SW480 (cell line): Measurements from ENCODE around the gene CCDC12.

Experiments
- DNase-seq: peaks from one replicate; pipeline ENCODE4 v3.0.0-alpha.2; 2016; ENCODE audit warnings: low spot score

Gene CCDC12

GRCh38 chr3:46955157-46955556 lies 21.4 kb downstream of the CCDC12 start:
- no peak for DNase-seq

- no peak for DNase-seq
Observed at GRCh38 chr3:46954178-46954577, 22.4 kb downstream of the CCDC12 start.

DNA sequence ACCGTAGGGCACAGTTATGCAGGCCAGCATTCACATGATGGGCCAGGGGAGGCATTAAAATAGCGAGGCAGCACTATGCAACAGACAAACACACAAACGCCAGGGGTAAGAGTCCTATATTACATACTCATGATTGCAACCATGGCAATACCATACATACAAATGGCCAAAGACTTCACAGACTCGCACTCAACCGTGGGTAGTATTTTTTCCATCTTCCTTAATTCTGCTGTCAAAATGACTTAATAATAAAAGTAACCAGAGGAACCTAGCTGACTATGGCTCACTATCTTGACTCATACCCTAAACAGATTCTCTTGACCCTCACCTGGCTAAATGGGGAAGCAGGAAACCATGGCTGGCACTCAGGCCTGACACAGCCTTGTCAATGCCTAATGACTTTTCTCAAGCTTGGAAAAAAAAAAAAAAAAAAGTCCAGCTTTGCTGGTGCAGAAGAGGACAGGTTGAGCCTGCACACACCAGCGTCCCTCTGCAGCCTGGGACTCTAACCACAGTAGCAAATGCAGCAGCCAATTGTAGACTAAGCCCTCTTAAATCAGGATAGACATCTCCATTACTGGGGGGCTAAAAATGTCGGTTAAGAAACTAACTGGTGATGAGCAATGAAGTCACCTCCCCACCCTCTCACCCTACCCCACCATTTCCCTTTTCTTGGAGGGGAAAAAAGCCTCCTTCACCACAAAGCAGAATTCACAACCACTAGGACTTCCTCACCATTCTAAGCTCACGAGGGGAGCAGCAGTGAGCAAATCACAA lies 23.1 kb downstream of the CCDC12 start:
- no peak for DNase-seq

GRCh38 chr3:46952813-46953212 lies 23.7 kb downstream of the CCDC12 start:
- DNase-seq, result no peak

- no peak for DNase-seq
Observed at GRCh38 chr3:46950650-46951241, 25.8 kb downstream of the CCDC12 start.

DNA sequence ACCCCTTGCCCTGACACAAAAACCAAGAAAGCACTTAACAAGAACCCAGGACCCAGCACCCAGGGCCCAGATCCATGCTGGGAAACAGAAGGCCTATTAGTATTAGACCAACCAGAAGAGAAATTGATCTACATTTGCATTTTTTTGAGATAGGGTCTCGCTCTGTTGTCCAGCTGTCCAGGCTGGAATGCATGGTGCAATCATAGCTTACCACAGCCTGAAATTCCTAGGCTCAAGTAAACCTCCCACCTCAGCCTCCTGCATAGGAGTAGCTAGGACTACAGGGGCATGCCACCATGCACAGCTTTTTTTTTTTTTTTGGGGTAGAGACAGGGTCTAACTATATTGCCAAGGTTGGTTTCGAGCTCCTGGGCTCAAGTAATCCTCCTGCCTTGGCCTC lies 26.4 kb downstream of the CCDC12 start:
- no peak for DNase-seq

- no peak for DNase-seq
Observed at GRCh38 chr3:46948830-46949671, 27.5 kb downstream of the CCDC12 start.

DNA sequence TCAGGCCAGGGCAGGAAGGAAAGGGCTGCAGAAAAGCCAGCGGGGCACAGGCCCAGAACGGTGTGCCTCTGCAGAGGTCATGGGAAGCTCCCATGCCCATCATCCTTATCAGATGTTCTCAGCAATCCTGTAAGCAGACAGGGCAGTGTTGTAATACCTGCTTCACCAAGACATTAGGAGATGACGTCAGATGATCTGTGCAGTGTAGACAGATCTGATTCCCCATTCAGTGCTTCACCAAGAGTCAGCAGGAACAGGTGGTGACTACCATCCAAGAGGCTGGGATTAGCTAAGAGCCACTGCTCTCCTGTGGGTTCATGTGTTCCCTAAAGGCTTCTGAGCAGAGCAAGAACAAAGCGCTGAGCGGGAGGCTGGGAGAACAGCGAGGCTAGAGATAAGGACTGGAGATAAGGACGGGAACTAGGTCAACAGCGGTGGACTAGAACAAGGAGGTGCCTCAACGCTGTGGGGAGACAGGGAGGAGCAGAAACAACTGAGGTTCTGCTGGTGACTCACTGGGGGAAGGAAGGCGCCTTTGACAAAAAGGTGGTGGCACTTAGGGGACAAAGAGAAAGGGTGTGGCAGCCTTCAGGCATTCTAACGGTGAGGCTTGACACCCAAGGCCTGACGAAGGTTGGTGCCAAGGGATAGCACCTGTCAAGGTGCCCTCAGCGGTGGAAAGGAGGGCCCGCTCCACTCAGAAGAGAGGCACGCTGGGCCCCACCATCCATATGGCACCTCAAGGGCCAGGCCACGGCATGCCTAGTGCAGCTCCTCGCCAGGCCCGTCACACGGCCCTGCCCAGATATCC lies 28.4 kb downstream of the CCDC12 start:
- DNase-seq, result peak; percentile 93

- no peak for DNase-seq
Observed at GRCh38 chr3:46947546-46947901, 29.0 kb downstream of the CCDC12 start.

DNA sequence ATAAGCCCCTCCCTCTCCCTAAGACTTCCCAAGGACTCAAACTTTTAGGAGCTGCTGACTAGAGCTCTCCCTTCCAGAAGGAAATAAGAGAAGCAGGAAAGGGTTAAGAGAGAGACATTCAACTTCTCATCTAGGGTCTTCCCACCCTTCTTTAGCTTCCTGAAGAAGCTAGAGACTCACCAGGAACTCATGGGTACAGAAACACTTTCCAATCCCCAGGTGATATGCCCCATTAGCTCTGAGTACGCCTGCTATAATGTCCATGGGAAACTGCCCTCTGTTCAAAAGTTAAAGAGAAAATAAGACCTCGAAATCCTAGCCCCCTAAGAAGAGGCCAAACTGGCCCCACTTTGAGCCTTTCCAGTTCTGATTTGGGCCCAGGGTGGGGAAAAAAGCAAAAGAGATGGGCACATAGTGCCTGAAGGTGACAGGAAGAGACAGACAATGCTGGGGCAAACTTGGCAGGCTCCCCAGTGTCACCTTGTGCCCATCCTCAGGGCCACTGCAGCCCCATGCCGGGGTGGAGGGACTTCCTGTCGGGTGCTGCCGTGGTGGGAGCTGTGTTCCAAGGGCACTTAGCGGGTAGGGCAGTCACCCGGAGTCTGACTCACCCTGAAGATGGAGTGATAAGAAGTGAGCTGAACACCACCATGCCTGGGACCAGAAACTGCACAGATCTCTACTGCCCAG lies 29.5 kb downstream of the CCDC12 start:
- DNase-seq, result peak; percentile 75

DNA sequence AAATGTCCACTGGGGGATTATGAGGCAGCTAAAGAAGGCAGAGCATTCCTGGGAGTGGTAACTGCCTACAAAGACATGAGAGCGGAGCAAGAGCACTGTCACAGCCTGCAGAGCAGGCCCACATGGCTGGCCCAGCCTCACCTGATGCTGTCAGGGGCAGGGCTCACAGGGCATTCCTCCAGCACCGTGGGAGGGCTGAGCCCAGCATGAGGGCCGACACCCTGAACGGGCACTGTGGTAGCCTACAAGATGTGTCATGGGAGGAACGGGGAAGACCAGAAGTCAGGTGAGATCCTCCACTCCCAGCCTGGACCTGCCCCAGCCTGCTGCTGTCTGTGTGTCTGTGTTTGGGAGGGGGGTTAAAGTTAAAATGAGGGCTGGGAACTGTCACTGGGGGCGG lies 30.1 kb downstream of the CCDC12 start:
- no peak for DNase-seq

GRCh38 chr3:46944191-46944590 lies 32.4 kb downstream of the CCDC12 start:
- no peak for DNase-seq

DNA sequence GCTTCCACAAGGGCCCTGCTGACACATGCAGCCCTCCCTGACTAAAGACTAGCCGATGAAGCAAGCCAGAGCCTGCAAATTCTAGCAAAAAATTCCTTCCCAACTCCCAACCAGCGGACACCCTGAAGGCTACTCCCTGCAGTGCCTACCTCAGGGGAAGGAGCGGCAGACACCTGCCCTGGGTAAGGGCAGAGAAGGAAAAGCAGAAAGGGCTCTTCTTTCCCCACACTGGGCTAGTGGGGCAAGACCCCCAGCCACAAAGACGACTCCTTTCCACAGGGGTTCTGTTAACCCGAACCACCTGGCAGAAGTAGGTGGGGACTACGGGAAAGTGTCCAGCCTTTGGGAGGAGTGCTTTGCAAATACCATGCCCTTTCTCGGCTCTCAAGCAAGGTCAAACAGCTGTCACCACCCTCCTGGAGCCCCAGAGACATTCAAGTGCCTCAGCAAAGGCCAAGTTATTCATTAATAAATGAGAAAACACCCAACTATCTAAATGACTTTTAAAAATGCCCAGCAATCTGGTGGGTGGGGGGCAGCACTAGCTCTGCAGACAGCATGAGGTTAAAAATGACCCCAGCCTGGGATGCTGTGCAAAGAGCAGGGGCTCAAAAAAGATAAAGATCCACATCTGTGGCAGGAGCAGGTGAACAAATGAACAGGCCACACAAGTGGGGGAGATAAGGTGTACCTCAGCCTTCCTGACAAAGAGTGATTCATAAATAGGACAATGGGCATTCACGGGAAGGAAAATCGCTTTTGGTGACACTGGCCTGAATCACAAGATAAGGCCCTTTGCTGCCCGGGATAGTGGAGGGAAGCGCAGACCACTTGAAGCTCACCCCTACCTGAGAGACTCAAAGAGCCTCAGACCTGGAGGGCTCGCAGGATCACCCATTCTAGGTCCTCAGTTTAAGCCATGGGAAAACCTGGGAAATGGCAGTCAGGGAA lies 33.0 kb downstream of the CCDC12 start:
- DNase-seq, result peak; percentile 75

GRCh38 chr3:46942481-46943236 lies 33.9 kb downstream of the CCDC12 start:
- no peak for DNase-seq

GRCh38 chr3:46942076-46942475 lies 34.5 kb downstream of the CCDC12 start:
- DNase-seq, result no peak

DNA sequence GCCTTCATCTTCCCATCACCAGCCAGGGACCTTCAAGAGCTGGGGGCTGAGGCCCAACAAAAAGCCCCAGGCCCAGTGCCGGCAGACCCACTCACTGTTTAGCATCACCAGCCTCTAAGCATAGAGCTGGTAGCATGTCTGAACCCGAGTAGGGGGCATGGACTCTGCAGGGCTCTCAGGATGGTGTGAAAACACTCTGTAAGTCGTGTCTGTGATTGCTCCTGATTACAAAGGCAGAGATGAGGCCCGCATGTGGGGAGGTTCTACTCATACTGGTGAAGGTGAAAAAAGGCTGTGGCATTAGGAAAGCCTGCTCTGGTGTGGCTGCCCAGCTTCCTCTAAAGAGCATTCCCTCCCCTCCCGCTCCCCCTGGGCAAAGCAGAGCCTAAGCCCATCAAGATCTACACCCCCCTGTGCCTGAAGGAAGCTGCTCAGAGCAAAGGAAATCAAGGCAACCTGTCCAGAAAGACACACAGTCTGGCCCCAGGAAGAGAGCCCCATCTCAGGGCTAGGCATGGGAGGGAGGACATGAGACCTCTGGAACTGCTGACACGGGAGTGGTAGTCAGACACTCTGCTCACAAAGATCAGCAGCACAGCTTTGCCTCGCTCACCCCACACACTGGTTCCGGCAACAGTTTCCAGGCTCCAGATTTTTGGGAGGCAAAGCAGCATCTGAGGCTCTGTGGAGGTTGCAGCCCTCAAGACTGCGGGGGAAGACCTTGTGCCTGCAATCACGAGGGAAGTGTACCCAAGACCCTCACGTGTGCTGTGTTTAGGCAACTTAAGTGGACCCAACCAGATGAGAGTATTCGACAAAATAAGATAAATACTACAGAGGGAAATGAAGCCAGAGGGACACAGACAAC lies 36.7 kb downstream of the CCDC12 start:
- DNase-seq, result no peak

- no peak for DNase-seq
Observed at GRCh38 chr3:46938118-46938517, 38.4 kb downstream of the CCDC12 start.

DNA sequence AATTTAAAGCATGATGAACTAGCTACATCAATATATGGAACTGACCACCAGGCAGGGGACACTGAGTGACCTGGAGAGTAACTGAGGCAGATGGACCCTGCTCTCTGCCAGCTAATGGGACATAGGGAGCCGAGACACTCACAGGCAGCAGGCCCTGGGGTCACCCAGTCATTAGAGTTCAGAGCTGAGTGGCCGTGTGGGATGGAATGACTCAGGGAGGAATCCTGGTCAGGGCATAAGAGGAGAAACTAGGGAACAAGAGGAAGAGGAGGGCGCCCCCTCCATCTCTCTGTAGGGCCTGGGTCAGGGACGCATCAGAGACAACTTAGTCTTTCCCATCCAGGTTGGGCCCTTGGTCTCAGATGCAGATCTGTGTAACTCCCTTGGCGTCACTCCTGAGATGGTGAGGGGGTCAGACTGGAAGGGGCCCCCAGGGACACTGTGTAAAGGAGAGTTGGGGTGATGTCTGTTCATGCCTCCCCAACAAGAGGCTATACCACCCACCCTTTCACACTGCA lies 39.8 kb downstream of the CCDC12 start:
- no peak for DNase-seq
